HG02852 (cell line): Measurements from ENCODE around the gene PCDHA5.
"Not testable (repeated sequence)": the region's sequence is repeated elsewhere in the genome, so short reads cannot be mapped to it uniquely, and the experiment has no call there.

Experiments used
- ATAC-seq: cut with Tn5 transposase; IDR thresholded peaks from one replicate; pipeline ENCODE4 v1.9.1; 2021; ENCODE audit warnings: mild to moderate bottlenecking, moderate library complexity; ENCODE audit not compliant: unreplicated experiment

The PCDHA5 gene

GRCh38 chr5:140821375-140822280 lies at the start of gene PCDHA5:
Gene PCDHA5, plus strand, starts transcription at chr5:140821613.
- ATAC-seq = no peak

GRCh38 chr5:140780512-140780911 lies 40.9 kb upstream of the PCDHA5 start:
- no peak for ATAC-seq

GRCh38 chr5:140785905-140786686 lies 35.3 kb upstream of the PCDHA5 start, which contains the start of gene PCDHA1:
Gene PCDHA1, plus strand, starts transcription at chr5:140786140.
- ATAC-seq = no peak

GRCh38 chr5:140787422-140787821 lies 34.0 kb upstream of the PCDHA5 start:
- ATAC-seq = not testable (repeated sequence)

GRCh38 chr5:140787849-140788504 lies 33.4 kb upstream of the PCDHA5 start:
- not testable (repeated sequence) for ATAC-seq

- ATAC-seq = no peak
Observed at GRCh38 chr5:140791089-140791488, 30.3 kb upstream of the PCDHA5 start.

- no peak for ATAC-seq
Observed at GRCh38 chr5:140794595-140795258, 26.7 kb upstream of the PCDHA5 start, which contains the start of gene PCDHA2. Gene PCDHA2, plus strand, starts transcription at chr5:140794852.

- ATAC-seq = no peak
Observed at GRCh38 chr5:140795259-140795641, 26.2 kb upstream of the PCDHA5 start.

- not testable (repeated sequence) for ATAC-seq
Observed at GRCh38 chr5:140796072-140796717, 25.2 kb upstream of the PCDHA5 start.

- ATAC-seq = no peak
Observed at GRCh38 chr5:140796718-140797095, 24.7 kb upstream of the PCDHA5 start.

GRCh38 chr5:140800816-140801493 lies 20.5 kb upstream of the PCDHA5 start, which contains the start of gene PCDHA3:
Gene PCDHA3, plus strand, starts transcription at chr5:140801057.
- ATAC-seq = no peak

- no peak for ATAC-seq
Observed at GRCh38 chr5:140801494-140801841, 19.9 kb upstream of the PCDHA5 start.

GRCh38 chr5:140802381-140802780 lies 19.0 kb upstream of the PCDHA5 start:
- not testable (repeated sequence) for ATAC-seq

GRCh38 chr5:140802781-140803271 lies 18.6 kb upstream of the PCDHA5 start:
- no peak for ATAC-seq

- ATAC-seq = no peak
Observed at GRCh38 chr5:140806834-140807775, 14.3 kb upstream of the PCDHA5 start, which contains the start of gene PCDHA4. Gene PCDHA4, plus strand, starts transcription at chr5:140807068.

GRCh38 chr5:140808241-140808888 lies 13.0 kb upstream of the PCDHA5 start:
- ATAC-seq = not testable (repeated sequence)

GRCh38 chr5:140808889-140809291 lies 12.5 kb upstream of the PCDHA5 start:
- ATAC-seq = no peak

- ATAC-seq = no peak
Observed at GRCh38 chr5:140822281-140822629, 842 bp downstream of the PCDHA5 start.
